DOHH2 (cell line): Measurements from ENCODE around the gene GCSAM.

Source experiments
- EZH2phosphoT487 ChIP-seq: fragments of 200-600 bp; sonication (generic); IDR thresholded peaks from 2 replicates; pipeline ENCODE4 v1.6.1; 2017; ENCODE audit warnings: borderline replicate concordance, mild to moderate bottlenecking, antibody characterized with exemption, low read length, moderate library complexity, mixed read lengths
- TF ChIP-seq, protein P1 (sequence below): fragments of 200-600 bp; sonication (generic); IDR thresholded peaks from one replicate; pipeline ENCODE4 v1.5.1; 2014; ENCODE audit warnings: antibody characterized with exemption, mild to moderate bottlenecking, low read depth, low read length; ENCODE audit not compliant: poor library complexity, severe bottlenecking

DNA sequence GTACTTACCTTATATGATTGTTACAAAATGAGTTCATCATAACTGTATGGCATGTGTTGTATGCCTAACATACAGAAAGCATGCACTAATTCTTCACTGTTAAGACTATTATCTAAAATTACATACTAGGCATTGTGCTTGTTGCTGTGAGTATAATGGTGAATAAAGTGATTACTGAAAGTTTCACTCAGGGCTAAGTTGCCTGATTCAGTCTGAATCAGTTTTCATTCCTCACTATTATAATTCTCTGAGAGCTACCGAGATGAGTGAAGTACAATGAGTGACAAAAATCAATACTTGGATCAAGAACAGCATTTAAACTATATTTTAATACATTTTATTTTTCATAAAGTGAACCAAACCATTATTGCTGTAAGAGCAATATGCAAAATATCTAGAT is 7.5 kb upstream of the GCSAM start:
- TF ChIP-seq, protein P1, sequence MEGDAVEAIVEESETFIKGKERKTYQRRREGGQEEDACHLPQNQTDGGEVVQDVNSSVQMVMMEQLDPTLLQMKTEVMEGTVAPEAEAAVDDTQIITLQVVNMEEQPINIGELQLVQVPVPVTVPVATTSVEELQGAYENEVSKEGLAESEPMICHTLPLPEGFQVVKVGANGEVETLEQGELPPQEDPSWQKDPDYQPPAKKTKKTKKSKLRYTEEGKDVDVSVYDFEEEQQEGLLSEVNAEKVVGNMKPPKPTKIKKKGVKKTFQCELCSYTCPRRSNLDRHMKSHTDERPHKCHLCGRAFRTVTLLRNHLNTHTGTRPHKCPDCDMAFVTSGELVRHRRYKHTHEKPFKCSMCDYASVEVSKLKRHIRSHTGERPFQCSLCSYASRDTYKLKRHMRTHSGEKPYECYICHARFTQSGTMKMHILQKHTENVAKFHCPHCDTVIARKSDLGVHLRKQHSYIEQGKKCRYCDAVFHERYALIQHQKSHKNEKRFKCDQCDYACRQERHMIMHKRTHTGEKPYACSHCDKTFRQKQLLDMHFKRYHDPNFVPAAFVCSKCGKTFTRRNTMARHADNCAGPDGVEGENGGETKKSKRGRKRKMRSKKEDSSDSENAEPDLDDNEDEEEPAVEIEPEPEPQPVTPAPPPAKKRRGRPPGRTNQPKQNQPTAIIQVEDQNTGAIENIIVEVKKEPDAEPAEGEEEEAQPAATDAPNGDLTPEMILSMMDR = no peak
- no peak for TF ChIP-seq EZH2phosphoT487
